HG02763 (cell line): Measurements from ENCODE around the gene GLB1L.
"Not testable (repeated sequence)": the region's sequence is repeated elsewhere in the genome, so short reads cannot be mapped to it uniquely, and the experiment has no call there.

ENCODE experiments used
- ATAC-seq: cut with Tn5 transposase; IDR thresholded peaks from one replicate; pipeline ENCODE4 v1.9.1; 2021; ENCODE audit warnings: mild to moderate bottlenecking, moderate library complexity; ENCODE audit not compliant: unreplicated experiment

GLB1L gene

DNA sequence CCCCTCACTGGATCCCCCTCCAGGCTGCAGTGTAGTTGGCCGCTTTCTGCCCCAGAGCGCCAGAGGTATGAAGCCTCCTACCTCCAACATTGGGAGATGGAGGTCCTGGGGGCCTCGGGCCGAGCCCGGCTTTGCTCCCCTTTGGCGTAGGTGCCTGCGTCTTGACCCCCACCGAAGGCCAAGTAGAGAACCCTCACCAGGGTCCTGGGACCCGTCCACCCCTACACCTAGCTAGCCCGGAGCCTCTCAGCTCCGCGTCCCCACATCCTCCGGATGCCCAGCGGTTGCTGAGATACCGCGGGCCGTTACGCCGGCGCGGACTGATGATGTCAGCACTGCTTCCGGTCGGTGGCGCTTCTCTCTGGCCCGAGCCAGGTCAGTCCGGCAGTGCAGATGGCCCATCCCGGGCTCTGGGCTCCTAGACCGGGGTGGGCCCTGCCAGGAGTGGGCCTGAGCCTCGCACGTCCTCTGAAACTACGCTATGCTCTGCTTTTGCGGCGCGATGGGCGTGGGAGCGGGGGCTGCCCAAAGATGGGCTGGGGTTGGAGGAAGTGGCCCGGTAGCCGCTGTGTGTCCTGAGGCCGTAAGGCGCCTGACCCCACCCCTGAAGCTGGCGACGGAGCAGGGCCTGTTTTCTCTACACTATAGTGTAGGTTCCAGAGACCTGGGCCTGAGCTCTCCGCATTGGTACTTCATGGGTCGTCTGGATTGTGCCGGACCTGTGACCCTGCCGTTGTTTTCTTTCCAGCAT lies at the start of gene GLB1L, which contains the start of gene STK16:
TSS of gene GLB1L (minus strand) at position 297 of the 751 bp plus-strand sequence. CDS start 1,871 bp downstream, outside the sequence.
TSS of gene STK16 (plus strand) at position 332 of the 751 bp plus-strand sequence. CDS start 521 bp downstream, outside the sequence.
- peak; percentile 67 for ATAC-seq

DNA sequence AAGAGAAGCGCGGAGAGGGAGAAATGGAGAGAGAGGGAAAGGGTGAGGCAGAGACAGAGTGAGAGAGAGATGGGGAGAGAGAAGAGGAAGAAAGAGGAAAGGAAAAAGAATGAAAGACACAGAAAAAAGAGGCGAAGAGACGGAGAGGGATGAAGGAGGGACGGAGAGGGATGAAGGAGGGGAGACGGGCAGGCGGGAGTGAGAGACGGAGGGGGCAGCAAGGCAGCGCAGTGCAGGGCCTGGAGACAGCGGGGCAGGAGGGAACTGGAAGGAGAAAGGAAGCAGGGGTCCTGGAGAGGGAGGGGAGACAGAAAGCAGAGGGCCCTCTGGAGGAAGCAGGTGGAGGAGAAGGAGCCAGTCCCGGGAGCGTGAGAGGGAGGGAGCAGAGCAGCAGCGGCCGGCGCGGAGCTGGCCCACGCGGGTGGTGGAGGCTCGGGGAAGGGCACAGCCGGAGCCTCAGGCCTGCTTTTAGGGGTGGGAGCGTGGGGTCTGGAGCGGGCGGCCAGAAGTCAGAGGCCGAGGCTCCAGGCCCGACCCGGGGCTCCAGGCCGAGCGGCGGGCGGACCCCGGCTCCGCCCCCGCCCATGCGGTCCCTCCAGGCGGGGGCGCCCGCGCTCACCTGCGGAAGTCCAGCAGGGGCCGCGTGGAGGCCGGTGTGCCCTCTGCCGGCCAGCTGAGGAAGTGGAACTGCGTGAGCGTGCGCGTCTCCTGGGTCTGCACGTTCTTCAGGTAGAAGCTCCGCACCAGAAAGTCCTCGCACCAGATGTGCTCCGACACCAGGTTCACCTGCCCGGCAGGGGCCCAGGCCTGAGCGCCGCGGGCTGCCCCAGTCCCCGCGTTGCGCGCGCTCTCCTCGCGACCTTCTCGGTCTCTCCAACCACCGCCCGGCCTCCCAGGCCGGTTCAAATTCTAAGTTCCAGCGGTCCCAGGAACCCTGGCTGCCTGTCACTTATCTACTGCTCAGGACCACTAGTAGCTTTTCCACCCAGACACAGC lies 49.4 kb upstream of the GLB1L start:
- ATAC-seq = peak; percentile 84

DNA sequence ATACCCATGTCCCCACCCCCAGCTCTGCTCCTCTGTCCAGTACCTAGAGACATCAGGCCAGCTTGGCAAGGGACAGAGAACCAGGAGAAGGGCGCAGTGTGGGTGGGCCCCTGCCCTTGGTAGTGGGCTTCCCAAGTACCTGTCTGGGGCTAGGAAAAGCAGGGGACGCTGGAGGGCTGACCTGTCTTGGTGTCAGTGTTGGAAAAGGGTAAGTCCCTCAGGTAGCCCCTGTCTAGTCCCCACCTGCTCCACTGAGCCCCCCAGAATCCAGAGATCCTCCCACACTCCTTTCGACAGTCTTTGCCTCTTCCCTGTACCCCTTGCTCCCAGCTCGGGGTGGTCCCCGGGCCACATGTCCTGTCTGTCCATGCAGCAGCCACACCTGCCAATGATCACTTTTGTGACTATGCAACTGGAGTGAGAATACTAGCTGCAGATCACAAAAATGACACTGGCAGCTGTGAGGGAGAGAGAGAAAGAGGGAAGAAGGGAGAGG lies 48.5 kb upstream of the GLB1L start:
- ATAC-seq = no peak

DNA sequence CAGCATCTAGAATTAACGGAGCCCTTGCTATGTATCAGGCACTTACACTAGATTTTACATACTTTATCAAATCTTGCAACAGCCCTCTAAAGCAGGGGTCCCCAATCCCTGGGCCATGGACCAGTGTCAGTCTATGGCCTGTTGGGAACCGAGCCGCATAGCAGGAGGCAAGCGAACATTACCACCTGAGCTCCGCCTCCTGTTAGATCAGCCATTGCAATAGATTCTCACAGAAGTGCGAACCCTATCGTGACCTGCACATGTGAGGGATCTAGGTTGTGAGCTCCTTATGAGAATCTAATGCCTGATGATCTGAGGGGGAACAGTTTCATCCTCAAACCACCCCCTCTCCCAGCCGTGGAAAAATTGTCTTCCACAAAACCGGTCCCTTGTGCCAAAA lies 47.4 kb upstream of the GLB1L start:
- no peak for ATAC-seq

DNA sequence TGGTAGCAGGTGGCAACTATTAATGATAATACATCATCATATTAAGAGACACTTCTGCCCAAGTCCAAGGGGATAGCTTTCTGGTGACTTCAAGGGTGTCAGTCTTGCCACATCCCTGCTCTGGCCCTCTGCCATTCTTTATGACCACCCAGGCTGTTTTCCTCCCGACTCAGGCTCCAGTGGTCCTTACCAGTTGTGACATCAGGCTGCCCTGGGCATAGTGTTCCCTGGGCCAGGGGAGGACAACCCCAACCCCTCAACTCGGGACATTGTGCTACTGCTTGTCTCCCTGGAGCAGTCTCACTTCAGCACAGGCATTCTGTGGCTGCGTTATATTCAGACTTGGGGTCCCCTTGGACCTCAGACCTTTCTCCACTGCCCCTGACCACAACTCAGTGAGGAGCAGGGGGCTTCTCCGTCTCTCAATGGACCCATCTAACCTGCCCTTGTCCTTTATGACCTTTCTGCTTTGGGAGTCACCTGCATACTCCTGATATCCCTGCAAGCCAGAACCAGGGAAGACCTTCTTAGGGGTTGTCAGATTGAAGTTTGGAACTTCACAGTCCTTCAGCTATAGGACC lies 46.8 kb upstream of the GLB1L start:
- ATAC-seq = no peak

DNA sequence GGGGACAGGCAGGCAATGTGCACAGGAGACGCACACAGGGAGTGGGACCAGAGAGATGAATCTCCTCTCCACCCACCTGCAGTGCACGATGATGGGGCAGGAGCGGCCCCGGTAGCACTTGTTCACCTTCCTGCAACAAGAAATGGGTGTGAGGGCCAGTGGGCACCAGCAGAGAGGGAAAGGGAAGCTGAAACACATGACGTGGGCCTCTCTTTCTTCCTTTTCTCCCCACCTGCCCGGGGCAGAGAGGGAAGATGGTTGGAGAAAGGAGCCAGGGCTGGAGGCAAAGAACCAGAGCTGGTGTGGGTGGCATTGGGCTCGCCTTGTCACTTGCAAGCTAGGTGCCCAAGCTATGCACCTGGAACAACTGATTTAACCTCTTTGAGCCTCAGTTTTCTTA lies 46.1 kb upstream of the GLB1L start:
- ATAC-seq = no peak

DNA sequence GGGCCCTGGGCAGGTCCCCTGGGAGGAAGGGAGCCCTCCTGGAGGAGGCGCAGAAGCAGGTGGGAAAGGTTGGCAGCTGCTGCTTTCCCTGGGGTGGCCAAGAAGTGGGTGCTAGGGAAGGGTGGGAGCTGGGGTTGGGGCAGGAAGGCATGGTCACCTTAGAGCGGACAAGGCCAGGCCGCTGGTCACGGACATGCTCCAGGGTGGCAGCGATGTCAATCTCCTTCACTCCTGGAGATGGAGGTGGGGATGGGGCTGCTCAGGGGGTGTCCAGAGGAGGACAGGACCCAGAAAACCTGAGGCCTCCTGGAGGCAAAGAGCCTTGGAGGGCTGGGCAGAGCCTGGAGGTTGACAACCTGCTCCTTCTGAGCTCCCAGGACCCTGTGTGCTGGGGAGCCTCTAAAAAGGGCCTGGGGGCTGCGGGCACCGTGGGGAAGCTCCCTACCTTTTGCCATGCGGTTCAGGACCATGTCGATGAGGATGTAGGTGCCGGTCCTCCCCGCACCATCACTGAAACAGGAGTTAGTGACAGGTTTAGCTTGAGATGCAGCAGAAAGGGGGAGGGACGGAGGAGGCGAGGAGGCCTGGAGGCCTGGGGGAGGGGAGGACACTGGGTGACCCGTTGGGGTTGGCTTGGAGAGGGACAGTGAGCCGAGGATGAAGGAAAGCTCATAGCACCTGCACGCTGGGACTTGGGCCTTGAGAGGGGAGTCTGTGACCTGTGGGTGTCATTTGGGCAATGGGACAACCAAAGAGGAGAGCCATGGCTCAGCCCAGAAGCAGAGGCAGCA lies 45.3 kb upstream of the GLB1L start:
- no peak for ATAC-seq

DNA sequence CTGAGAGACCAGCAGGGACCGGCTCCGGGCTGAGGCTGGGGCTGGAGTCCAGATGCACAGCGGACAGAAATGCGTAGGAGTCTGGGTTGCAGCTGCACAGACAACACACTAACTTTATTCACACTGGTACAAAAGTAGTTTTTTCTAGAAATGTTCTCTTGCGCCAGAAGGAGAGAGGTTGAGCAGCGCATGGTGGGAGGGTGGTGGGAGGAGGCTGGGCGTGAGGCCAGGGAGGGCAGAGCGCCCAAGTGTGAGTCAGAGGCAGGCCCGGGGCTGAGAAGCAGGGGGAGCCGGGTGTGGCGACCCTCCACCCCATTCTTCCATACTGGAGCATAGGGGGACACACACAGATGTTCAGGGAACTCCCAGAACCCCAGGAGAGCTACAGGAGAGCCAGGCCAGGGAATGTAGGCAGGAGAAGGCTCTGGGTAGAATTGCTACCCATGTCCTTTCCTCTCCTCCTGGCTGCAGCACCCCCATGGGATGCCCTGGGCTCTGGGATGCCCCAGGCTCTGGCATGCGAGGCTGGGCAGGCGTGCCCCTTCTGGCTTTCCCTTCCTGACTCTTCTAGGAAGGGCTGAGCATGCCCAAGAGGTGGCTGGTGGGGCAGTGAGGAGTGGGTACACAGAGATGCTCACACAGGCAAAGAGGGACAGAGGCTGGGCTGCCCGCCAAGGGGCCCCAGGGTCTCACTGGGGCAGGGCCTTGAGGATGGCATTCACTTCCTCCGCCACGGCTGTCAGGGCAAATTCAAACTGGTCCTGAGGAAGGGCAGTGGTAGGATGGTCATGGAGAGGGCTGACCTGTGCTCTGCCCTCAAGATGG lies 44.5 kb upstream of the GLB1L start:
- ATAC-seq = no peak

DNA sequence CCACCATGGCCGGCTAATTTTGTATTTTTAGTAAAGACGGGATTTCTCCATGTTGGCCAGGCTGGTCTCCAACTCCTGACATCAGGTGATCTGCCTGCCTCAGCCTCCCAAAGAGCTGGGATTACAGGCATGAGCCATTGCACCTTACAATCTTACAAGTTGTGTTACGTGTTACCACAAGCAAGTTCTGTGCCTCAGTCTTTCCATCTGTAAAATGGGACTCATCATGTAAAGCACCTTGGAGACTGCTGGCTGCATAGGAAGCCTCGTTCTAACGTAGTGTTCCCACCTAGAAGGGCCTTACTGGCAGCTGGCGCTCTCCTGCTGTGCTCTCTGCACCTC lies 43.9 kb upstream of the GLB1L start:
- no peak for ATAC-seq

DNA sequence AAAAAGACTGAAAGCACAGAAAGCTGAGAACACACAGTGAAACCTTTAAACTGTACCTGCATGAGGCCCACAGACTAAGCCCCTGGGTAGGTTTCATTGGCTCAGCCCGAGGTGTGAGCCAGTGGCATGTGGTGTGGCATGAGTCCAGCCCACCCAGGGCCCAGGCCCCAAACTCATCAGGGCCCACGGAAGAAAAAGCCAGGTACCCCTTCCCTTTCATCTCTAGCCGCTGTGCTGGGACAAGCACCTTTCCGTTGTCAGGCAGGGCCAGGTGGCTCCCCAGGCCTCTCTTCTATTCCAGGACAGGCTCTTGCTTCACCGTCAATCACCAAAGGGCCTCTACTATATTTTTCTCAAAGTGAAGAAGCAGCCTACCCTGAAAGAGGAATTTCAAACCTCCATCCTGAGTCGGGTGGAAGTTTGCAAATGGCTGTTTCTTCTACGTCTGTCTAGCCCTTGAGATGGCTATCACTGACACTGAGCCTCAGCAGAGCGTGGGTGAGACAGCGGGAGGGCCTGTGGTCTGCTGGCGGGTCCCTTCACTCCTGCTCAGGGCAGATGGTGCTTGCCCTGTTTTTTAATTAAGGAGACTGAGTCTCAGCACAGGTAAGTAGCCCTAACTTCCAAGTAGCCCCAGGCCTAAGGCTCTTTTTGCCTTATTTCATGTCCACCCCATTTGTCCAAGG lies 42.5 kb upstream of the GLB1L start:
- ATAC-seq = no peak

DNA sequence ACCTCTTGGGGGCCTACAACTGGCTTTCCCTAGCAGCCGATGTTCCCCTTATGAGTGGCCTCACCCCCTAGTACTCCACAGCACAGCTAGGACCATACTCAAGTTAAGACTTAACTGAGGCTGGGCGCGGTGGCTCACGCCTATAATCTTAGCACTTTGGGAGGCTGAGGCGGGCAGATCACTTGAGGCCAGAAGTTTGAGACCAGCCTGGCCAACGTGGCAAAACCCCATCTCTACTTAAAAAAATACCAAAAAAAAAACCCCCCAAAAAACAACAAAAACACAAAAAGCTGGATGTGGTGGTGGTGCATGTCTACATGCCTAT lies 41.8 kb upstream of the GLB1L start:
- ATAC-seq = not testable (repeated sequence)

DNA sequence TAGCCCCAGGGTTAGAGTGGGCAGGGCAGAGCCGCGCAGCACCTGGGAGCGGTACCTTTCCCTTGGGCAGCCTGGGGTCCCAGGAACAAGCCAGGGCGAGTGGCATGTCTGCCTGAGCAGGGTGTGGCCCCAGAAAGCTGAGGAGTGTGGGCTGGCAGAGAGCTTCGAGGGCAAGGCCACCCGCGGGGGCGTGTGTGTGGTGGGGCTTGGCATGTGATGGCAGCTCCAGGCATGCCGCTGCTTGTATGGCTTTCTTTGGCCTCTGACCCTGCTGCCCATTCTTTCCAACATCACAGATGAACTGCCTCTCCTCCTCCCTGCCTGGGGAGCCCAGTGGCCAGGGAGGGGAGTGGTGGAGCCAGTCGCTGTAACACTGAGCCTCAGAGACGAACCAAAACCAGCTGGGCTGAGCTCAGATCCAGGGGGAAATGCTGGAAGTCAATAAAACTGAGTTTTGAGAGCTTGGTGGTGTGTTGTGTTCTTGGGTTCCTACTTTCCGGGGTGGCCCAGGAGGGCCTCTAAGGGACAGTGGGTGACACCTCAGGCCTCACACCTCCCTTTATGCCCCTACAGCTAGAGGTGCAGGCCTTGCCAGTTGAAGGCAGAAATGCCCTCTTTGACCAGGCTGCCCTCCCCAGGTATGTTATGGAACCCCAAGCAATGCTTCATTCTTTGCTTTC lies 41.3 kb upstream of the GLB1L start:
- no peak for ATAC-seq

DNA sequence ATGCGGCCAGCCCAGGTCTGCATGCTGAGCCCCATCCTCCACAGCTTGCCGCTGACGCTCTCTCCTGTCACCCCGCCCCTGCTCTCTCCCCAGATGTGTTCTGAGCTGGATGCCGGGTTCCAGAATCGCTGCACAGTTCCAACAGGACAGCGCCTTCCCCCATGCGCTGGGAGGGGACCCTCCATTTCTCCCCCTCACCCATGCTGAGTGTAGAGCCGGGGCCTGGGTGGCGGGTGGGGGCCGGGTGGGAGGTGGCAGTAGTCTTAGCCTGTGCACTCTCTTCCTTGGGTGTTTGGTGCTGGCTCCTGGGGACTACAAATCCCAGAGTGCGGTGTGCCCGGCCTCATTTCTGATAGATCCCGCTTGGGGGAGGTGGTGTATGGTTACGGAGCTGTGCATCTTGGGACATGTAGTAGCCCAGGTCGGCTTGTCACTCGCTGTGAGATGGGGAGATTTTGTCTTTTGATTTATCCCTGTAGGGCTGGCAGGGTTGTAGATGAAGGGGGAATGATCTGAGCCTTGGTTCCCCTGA lies 40.7 kb upstream of the GLB1L start:
- no peak for ATAC-seq

DNA sequence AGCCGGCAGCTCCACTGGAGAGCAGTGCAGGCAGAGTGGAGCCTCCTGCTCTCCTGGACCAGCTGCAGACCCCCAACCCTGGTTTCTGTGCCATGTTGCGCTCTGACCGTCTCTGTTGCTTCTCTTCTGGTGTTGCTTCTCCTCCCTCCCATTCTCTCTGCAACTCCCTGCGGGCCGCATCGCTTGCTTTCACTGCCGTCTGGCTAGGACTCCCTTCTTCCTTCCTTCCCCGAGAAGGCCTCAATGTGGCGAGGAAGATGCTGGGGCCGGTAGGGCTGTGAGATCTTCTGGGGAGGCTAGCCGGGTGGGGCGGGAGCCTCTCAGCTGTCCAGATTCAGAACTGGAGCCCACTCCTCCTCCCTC lies 40.1 kb upstream of the GLB1L start:
- ATAC-seq = no peak

DNA sequence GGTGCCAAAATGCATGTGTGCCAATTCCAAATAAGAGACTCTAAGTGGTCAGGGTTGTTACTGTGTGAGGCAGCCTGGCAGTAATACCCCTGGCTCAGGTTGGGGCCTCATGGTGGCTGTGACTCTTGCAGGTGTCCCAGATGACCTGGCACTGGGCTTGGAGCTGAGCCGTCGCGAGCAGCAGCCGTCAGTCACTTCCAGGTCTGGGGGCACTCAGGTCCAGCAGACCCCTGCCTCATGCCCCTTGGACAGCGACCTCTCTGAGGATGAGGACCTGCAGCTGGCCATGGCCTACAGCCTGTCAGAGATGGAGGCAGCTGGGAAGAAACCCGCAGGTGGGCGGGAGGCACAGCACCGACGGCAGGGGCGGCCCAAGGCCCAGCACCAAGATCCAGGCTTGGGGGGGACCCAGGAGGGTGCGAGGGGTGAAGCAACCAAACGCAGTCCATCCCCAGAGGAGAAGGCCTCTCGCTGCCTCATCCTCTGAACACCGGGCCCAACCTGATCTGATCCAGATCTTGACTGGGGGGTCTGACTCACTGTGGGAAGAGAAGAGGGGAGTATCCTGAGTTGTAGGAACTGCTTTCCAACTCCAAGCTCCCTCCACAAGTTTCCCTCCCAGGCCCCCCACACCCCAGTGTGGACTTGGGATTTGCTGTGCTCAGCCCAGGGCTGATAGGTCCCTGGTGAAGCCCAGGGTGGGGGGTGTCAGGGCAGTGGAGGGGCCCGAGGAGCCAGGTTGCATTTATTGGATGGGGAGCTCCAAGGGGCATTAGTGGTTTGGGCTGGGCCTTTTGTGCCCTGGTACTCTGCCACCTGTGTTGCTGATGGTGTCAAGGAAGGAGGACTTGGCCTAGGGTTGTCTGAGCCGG lies 39.5 kb upstream of the GLB1L start:
- no peak for ATAC-seq

DNA sequence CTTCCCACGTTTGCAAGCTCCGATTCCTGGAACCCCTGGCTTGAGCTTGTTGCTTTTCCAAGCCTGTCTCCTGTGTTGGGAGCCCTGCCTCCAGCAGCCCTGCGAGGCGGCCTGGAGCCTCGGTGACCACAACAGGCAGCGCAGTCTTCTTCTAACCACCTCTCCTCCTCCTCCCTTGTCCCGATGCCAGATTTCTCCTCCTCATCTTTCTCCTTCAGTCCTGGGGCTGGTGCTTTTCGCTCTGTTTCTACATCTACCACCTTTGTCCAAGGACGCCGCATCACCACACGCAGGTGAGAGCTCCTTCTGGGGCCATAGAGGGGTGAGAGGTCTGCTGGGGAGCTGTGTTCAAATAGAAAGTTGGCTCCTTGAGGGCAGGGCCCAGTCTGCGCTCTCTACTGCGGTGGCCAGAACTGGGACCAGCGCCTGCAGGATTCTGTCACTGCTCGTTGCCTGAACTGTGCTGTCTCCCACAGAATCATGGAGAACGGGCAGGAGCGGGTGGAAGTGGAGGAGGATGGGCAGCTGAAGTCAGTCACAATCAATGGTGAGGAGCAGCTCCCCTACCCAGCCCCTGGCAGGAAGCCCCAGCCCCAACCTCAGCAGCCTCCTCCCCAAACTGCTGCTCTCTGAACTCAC lies 37.8 kb upstream of the GLB1L start:
- no peak for ATAC-seq

DNA sequence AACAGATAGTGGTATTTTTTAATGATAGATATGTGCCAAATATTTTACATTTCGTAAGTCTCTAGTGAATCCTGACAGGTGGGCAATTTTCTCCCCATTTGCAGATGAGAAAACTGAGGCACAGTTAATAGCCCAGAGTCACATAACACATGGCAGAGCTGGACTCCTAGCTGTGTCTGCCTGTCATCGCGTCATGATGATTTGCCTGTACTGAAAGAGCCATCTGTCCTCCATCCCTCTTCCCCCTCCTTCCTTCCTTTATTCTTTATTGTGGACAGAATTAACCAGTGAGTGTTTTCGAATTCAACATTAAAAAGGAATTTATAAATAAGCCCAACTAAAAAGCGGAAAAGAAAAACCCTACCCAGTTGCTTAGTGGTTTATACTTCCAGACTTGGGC lies 37.1 kb upstream of the GLB1L start:
- ATAC-seq = no peak
